H54 (cell line): ENCODE measurements around the gene SYT13.

Experiments
- DNase-seq: peaks from one replicate; pipeline ENCODE4 v3.0.0; 2011; ENCODE audit warnings: low spot score, mixed read lengths; ENCODE audit not compliant: insufficient read length
- FAIRE-seq: peaks from 3 replicates; lab custom pipeline; 2011; peaks lifted over from hg19 to GRCh38; lab: Jason Lieb, UNC
- POLR2A ChIP-seq: IDR thresholded peaks from 2 replicates; pipeline ENCODE4 v1.6.1; 2011; ENCODE audit warnings: low read depth, mild to moderate bottlenecking, low read length

Gene SYT13

GRCh38 chr11:45217991-45218390 lies 68.2 kb downstream of the SYT13 start:
- TF ChIP-seq POLR2A, result no peak
- DNase-seq (no peak), FAIRE-seq (no peak)

GRCh38 chr11:45216901-45217300 lies 69.2 kb downstream of the SYT13 start:
- FAIRE-seq (no peak), DNase-seq (no peak)
- no peak for TF ChIP-seq POLR2A

- no peak for FAIRE-seq
- no peak for DNase-seq
- TF ChIP-seq POLR2A, result no peak
Measured at GRCh38 chr11:45216031-45216430, 70.1 kb downstream of the SYT13 start.

- FAIRE-seq (no peak), DNase-seq (no peak)
- no peak for TF ChIP-seq POLR2A
Measured at GRCh38 chr11:45215098-45215865, 70.9 kb downstream of the SYT13 start.

GRCh38 chr11:45213717-45214116 lies 72.4 kb downstream of the SYT13 start:
- no peak for TF ChIP-seq POLR2A
- no peak for FAIRE-seq
- DNase-seq, result no peak

- no peak for TF ChIP-seq POLR2A
- FAIRE-seq (no peak), DNase-seq (no peak)
Measured at GRCh38 chr11:45213316-45213665, 72.8 kb downstream of the SYT13 start.

- no peak for TF ChIP-seq POLR2A
- FAIRE-seq, result no peak
- DNase-seq, result no peak
Measured at GRCh38 chr11:45212566-45213315, 73.4 kb downstream of the SYT13 start.

GRCh38 chr11:45211732-45212131 lies 74.4 kb downstream of the SYT13 start:
- TF ChIP-seq POLR2A, result no peak
- DNase-seq, result no peak

GRCh38 chr11:45210846-45211245 lies 75.3 kb downstream of the SYT13 start:
- no peak for TF ChIP-seq POLR2A
- DNase-seq (no peak), FAIRE-seq (no peak)

More at GRCh38 chr11:45211732-45212131, 74.4 kb downstream of the SYT13 start:
- FAIRE-seq, result no peak

- DNase-seq, result no peak
- no peak for FAIRE-seq
- no peak for TF ChIP-seq POLR2A
Measured at GRCh38 chr11:45209891-45210699, 76.0 kb downstream of the SYT13 start.

GRCh38 chr11:45209000-45209879 lies 76.9 kb downstream of the SYT13 start:
- FAIRE-seq, result no peak
- DNase-seq, result no peak
- TF ChIP-seq POLR2A, result no peak

- DNase-seq (no peak), FAIRE-seq (no peak)
- TF ChIP-seq POLR2A, result no peak
Measured at GRCh38 chr11:45208135-45208534, 78.0 kb downstream of the SYT13 start.

GRCh38 chr11:45205978-45206377 lies 80.2 kb downstream of the SYT13 start:
- FAIRE-seq, result no peak
- no peak for DNase-seq
- TF ChIP-seq POLR2A, result no peak
